Stomach (tissue), 9 donors: Measurements from ENCODE around the gene NPAS3. TPM values are rescaled to one million over a fixed set of nuclear protein-coding genes. Genes with fewer than 3 reads are reported as not detected.

Experiments
- DNase-seq, 2 donors: peaks; one replicate each; pipeline versions ENCODE4 v3.0.0 to v3.0.0-alpha.2; 2013 to 2019
- H3K27ac ChIP-seq, 5 donors: fragments of 200-600 bp in 4 of 5; sonication (generic) in 4 of 5; one replicate each; pipeline ENCODE4 v1.5.1; 2013 to 2019; ENCODE audit warnings: mild to moderate bottlenecking in 1 of 5, moderate library complexity in 1 of 5
- H3K27me3 ChIP-seq, 3 donors: fragments of 200-600 bp; sonication (generic); one replicate each; pipeline ENCODE4 v1.5.1; 2017 to 2019; ENCODE audit warnings: mixed run types in 1 of 3
- H3K36me3 ChIP-seq, 4 donors: fragments of 200-600 bp; sonication (generic); 1 replicate in 3 of 4; 2 replicates in 1 of 4; pipeline ENCODE4 v1.5.1; 2016 to 2019
- H3K4me1 ChIP-seq, 4 donors: fragments of 200-600 bp; sonication (generic); one replicate each; pipeline ENCODE4 v1.5.1; 2016 to 2019
- H3K4me3 ChIP-seq, 4 donors: fragments of 200-600 bp; sonication (generic) in 3 of 4; one replicate each; pipeline ENCODE4 v1.5.1; 2016 to 2019; ENCODE audit warnings: mild to moderate bottlenecking in 1 of 4
- H3K9me3 ChIP-seq, 4 donors: fragments of 200-600 bp; sonication (generic); one replicate each; pipeline ENCODE4 v1.5.1; 2016 to 2019
- EP300 ChIP-seq: sonication (generic); formaldehyde crosslinking; IDR thresholded peaks from one replicate; pipeline ENCODE4 v1.6.1; 2017; ENCODE audit warnings: antibody characterized with exemption
- POLR2A ChIP-seq, 4 donors: fragments of 450-650 bp; IDR thresholded peaks; one replicate each; pipeline ENCODE4 v1.6.1; 2016; ENCODE audit warnings: antibody characterized with exemption in 4 of 4, control low read depth in 2 of 4, mild to moderate bottlenecking in 1 of 4, moderate library complexity in 1 of 4
- POLR2AphosphoS5 ChIP-seq, 3 donors: sonication (generic); formaldehyde crosslinking; IDR thresholded peaks; one replicate each; pipeline ENCODE4 v1.6.1; 2016; ENCODE audit warnings: antibody characterized with exemption in 3 of 3
- WGBS, 5 donors: extraction: QIAGEN DNeasy Blood & Tissue Kit in 3 of 5; methylation state at CpG; one replicate each; pipeline versions ENCODE4 v1.1.5 to v1.1.7; 2013 to 2018; 5-methylcytosine and 5-hydroxymethylcytosine counted together
- intact Hi-C: fragments of 100-400 bp; cut with DNase I; formaldehyde crosslinking; loops from one replicate; pipeline ENCODE4 v1.15.1; 2023; ENCODE audit warnings: low total_unique reads
- polyA plus RNA-seq, 3 donors: library from polyadenylated mRNA; stranded (reverse); fragments of 200-250 nt; gene quantifications; one replicate each; pipeline ENCODE4 v1.2.3, GENCODE V29; 2013
- total RNA-seq, 5 donors: library from RNA; depleted of rRNA; stranded (reverse); fragments of >200 nt; gene quantifications; one replicate each; pipeline versions ENCODE4 v1.1.0 to v1.2.3, GENCODE V29; 2014 to 2016
- TF ChIP-seq, protein P1 (sequence below), 7 experiments: fragments of 450-650 bp in 4 of 7; fragments of 200-600 bp in 3 of 7; sonication (generic) in 3 of 7; IDR thresholded peaks; one replicate each; pipeline ENCODE4 v1.5.1; 2016 to 2019; ENCODE audit warnings: antibody characterized with exemption in 7 of 7, control low read depth in 2 of 7, mild to moderate bottlenecking in 1 of 7
- donor health status: healthy with polysubstance abuse.
- donor health status: Bipolar disorder and iron deficiency.
- donor health status: healthy.

The NPAS3 gene
- total and polyA plus RNA-seq, 8 donors: under 0.01 to 7.9 (median 0.76) TPM; not detected in 1

DNA sequence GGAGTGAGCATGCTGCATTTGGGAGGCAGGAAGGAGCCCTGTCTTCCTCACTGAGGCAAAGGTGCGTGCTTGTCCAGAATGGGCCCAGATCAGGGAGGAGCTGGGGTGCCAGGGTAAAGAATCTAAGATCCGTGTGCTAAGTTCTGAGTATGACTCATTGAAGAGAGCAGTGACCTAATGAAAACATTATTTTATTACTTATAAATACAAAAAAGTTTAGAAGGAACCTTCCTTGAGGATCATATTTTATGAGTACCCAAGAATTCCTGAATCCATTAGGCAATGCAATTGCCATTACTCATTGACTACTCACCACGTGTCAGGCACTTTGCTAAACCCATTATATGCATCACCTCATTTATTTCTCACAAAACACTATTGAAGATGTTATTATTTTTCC lies 747.5 kb downstream of the NPAS3 start:
- Histone ChIP-seq H3K36me3 (no peaks in the 10 kb centered on the region), H3K9me3 (no peaks in the 10 kb centered on the region), H3K4me3 (no peak overlapping the region), H3K27ac (no peak overlapping the region), H3K4me1 (peaks cover 0 to 6% (median 0%) of the 10 kb centered on the region in 4 donors), H3K27me3 (no peaks in the 10 kb centered on the region)
- intact Hi-C loops: no loop called here
- no peak for DNase-seq
- 75 to 86% (median 83%) methylated on average over 3 of the region's 3 CpGs for WGBS, 5 donors
- TF ChIP-seq POLR2AphosphoS5 (IDR thresholded peaks at IDR 0.05): no peak
- no peak for TF ChIP-seq POLR2A (IDR thresholded peaks at IDR 0.05)
- TF ChIP-seq EP300: no peak
- TF ChIP-seq, protein P1, sequence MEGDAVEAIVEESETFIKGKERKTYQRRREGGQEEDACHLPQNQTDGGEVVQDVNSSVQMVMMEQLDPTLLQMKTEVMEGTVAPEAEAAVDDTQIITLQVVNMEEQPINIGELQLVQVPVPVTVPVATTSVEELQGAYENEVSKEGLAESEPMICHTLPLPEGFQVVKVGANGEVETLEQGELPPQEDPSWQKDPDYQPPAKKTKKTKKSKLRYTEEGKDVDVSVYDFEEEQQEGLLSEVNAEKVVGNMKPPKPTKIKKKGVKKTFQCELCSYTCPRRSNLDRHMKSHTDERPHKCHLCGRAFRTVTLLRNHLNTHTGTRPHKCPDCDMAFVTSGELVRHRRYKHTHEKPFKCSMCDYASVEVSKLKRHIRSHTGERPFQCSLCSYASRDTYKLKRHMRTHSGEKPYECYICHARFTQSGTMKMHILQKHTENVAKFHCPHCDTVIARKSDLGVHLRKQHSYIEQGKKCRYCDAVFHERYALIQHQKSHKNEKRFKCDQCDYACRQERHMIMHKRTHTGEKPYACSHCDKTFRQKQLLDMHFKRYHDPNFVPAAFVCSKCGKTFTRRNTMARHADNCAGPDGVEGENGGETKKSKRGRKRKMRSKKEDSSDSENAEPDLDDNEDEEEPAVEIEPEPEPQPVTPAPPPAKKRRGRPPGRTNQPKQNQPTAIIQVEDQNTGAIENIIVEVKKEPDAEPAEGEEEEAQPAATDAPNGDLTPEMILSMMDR (IDR thresholded peaks at IDR 0.05): no peak

DNA sequence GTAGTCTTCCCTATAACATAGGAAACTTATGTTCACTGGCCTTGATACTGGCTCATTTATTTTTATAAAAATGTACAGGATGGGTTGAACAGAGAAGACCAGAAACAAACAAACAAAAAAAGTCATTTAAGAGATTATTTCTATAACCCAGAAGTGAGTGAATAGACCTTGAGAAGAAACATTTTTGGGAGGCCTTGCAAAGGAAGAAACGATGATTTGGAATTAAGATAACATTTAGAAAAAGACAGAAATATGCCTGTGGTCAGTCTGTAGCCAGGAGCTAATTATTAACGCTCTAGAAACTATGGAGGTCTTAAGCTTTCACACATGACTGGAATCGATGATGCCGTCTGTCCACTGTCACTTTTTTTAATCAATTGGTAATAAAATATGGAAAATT lies 748.2 kb downstream of the NPAS3 start:
- Histone ChIP-seq H3K4me3 (no peak overlapping the region), H3K27ac (no peak overlapping the region), H3K27me3 (no peaks in the 10 kb centered on the region), H3K4me1 (peaks cover 0 to 6% (median 0%) of the 10 kb centered on the region in 4 donors), H3K36me3 (no peaks in the 10 kb centered on the region), H3K9me3 (no peaks in the 10 kb centered on the region)
- intact Hi-C loops: no loop called here
- no peak for DNase-seq
- TF ChIP-seq POLR2AphosphoS5 (IDR thresholded peaks at IDR 0.05): no peak
- TF ChIP-seq, protein P1 (IDR thresholded peaks at IDR 0.05): no peak
- TF ChIP-seq POLR2A (IDR thresholded peaks at IDR 0.05): no peak
- no peak for TF ChIP-seq EP300
- WGBS, 5 donors: 89 to 94% (median 93%) methylated on average over 4 of the region's 4 CpGs

DNA sequence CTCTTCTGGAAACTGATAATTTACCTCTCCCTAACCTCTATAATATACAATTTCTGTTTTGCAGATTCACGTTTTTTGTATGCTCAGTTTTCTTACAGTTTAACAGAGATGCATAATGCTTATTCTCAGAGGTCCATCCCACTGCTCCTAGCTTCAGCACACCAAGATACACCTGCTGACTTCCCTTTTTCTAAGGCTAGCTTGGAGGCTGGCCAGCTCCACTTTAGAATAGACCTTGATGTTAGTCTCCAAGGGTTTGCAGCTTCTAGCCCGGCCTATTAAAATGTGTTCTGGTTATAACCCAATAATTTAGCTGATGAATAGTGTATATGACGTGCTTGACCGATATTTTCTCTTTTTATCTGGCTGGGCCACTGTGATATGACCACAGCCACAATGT lies 751.0 kb downstream of the NPAS3 start:
- no peaks in the 10 kb centered on the region for H3K27me3 ChIP-seq
- no peaks in the 10 kb centered on the region for H3K4me1 ChIP-seq
- H3K27ac ChIP-seq: no peak overlapping the region
- DNase-seq: no peak
- intact Hi-C loops: no loop called here
- TF ChIP-seq EP300: no peak
- TF ChIP-seq POLR2A (IDR thresholded peaks at IDR 0.05): no peak
- TF ChIP-seq, protein P1 (IDR thresholded peaks at IDR 0.05): no peak
- no peak for TF ChIP-seq POLR2AphosphoS5 (IDR thresholded peaks at IDR 0.05)
- H3K4me3 ChIP-seq: no peak overlapping the region
- H3K36me3 ChIP-seq: no peaks in the 10 kb centered on the region
- WGBS, 5 donors: 77 to 96% (median 90%) methylated on average over 4 of the region's 4 CpGs
- no peaks in the 10 kb centered on the region for H3K9me3 ChIP-seq

DNA sequence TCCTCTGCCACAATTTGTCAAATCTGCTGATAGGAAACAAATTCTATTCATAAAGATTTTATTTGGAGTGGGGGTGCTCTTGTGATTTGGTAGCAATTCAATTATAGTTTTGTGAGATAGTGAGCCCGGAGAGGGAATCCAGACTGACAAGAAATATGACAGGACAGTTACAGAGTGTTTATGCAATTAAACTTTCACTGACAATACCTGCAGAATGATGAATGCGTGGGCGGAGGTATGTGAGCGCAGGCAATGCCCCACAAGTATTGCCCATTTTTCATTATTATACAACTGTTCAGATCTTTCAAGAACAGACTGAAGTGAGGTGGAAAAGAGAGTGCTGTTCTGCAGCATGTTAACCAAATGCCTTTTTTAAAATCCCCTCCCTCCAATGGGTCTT lies 753.2 kb downstream of the NPAS3 start:
- WGBS, 5 donors: 81 to 92% (median 88%) methylated on average over 4 of the region's 4 CpGs
- Histone ChIP-seq H3K4me3 (no peak overlapping the region), H3K27ac (no peak overlapping the region), H3K36me3 (no peaks in the 10 kb centered on the region), H3K27me3 (no peaks in the 10 kb centered on the region), H3K4me1 (no peaks in the 10 kb centered on the region), H3K9me3 (no peaks in the 10 kb centered on the region)
- TF ChIP-seq POLR2A (IDR thresholded peaks at IDR 0.05): no peak
- no peak for TF ChIP-seq EP300
- TF ChIP-seq, protein P1 (IDR thresholded peaks at IDR 0.05): no peak
- no peak for TF ChIP-seq POLR2AphosphoS5 (IDR thresholded peaks at IDR 0.05)
- intact Hi-C loops: no loop called here
- no peak for DNase-seq
